IPS-15b (cell line): ENCODE data around the gene HSD3B1.
"Not testable (repeated sequence)": the region's sequence is repeated elsewhere in the genome, so short reads cannot be mapped to it uniquely, and the experiment has no call there.

Experiments used
- H3K27me3 ChIP-seq: one replicate; pipeline ENCODE4 v1.6.1; 2013; ENCODE audit warnings: low read length; ENCODE audit not compliant: control insufficient read depth, insufficient read depth
- H3K36me3 ChIP-seq: one replicate; pipeline ENCODE4 v1.6.1; 2013; ENCODE audit warnings: low read length; ENCODE audit not compliant: control insufficient read depth, insufficient read depth
- H3K4me1 ChIP-seq: one replicate; pipeline ENCODE4 v1.6.1; 2013; ENCODE audit warnings: mild to moderate bottlenecking, low read length; ENCODE audit not compliant: control insufficient read depth, insufficient read depth
- H3K4me3 ChIP-seq: one replicate; pipeline ENCODE4 v1.5.1; 2013; ENCODE audit warnings: low read depth, low read length
- H3K9ac ChIP-seq: one replicate; pipeline ENCODE4 v1.6.1; 2013; ENCODE audit warnings: low read depth, mild to moderate bottlenecking, low read length
- H3K9me3 ChIP-seq: one replicate; pipeline ENCODE4 v1.6.1; 2013; ENCODE audit warnings: mild to moderate bottlenecking, low read length; ENCODE audit not compliant: control insufficient read depth, insufficient read depth

HSD3B1 gene

GRCh38 chr1:119542492-119542946 is 35.5 kb downstream of the HSD3B1 start:
- no peaks in the 10 kb centered on the region for H3K4me1 ChIP-seq
- no peaks in the 10 kb centered on the region for H3K36me3 ChIP-seq
- H3K4me3 ChIP-seq, result no peak overlapping the region
- no peaks in the 10 kb centered on the region for H3K9me3 ChIP-seq
- no peaks in the 10 kb centered on the region for H3K27me3 ChIP-seq
- H3K9ac ChIP-seq, result no peak overlapping the region

- H3K27me3 ChIP-seq, result no peaks in the 10 kb centered on the region
- H3K9me3 ChIP-seq, result no peaks in the 10 kb centered on the region
- H3K4me3 ChIP-seq, result no peak overlapping the region
- H3K9ac ChIP-seq, result no peak overlapping the region
- H3K4me1 ChIP-seq, result no peaks in the 10 kb centered on the region
- H3K36me3 ChIP-seq, result no peaks in the 10 kb centered on the region
Observed at GRCh38 chr1:119544165-119544762, 37.3 kb downstream of the HSD3B1 start.

GRCh38 chr1:119546641-119547040 is 39.6 kb downstream of the HSD3B1 start:
- Histone ChIP-seq H3K9me3 (no peaks in the 10 kb centered on the region), H3K9ac (no peak overlapping the region), H3K27me3 (no peaks in the 10 kb centered on the region), H3K4me1 (no peaks in the 10 kb centered on the region), H3K4me3 (no peak overlapping the region), H3K36me3 (no peaks in the 10 kb centered on the region)

GRCh38 chr1:119547306-119547705 is 40.3 kb downstream of the HSD3B1 start:
- H3K9ac ChIP-seq, result no peak overlapping the region
- no peaks in the 10 kb centered on the region for H3K4me1 ChIP-seq
- H3K4me3 ChIP-seq, result no peak overlapping the region
- no peaks in the 10 kb centered on the region for H3K9me3 ChIP-seq
- no peaks in the 10 kb centered on the region for H3K27me3 ChIP-seq
- no peaks in the 10 kb centered on the region for H3K36me3 ChIP-seq

GRCh38 chr1:119547805-119548204 is 40.8 kb downstream of the HSD3B1 start:
- no peaks in the 10 kb centered on the region for H3K27me3 ChIP-seq
- H3K9ac ChIP-seq, result no peak overlapping the region
- no peaks in the 10 kb centered on the region for H3K4me1 ChIP-seq
- H3K9me3 ChIP-seq, result no peaks in the 10 kb centered on the region
- H3K36me3 ChIP-seq, result no peaks in the 10 kb centered on the region
- no peak overlapping the region for H3K4me3 ChIP-seq

- no peak overlapping the region for H3K9ac ChIP-seq
- H3K36me3 ChIP-seq, result no peaks in the 10 kb centered on the region
- H3K4me1 ChIP-seq, result no peaks in the 10 kb centered on the region
- H3K4me3 ChIP-seq, result no peak overlapping the region
- no peaks in the 10 kb centered on the region for H3K9me3 ChIP-seq
- H3K27me3 ChIP-seq, result no peaks in the 10 kb centered on the region
Observed at GRCh38 chr1:119549719-119550132, 42.7 kb downstream of the HSD3B1 start.

GRCh38 chr1:119550381-119550780 is 43.4 kb downstream of the HSD3B1 start:
- no peaks in the 10 kb centered on the region for H3K27me3 ChIP-seq
- H3K36me3 ChIP-seq, result no peaks in the 10 kb centered on the region
- H3K4me1 ChIP-seq, result no peaks in the 10 kb centered on the region
- no peak overlapping the region for H3K4me3 ChIP-seq
- no peak overlapping the region for H3K9ac ChIP-seq
- H3K9me3 ChIP-seq, result no peaks in the 10 kb centered on the region

- H3K4me3 ChIP-seq, result no peak overlapping the region
- H3K27me3 ChIP-seq, result no peaks in the 10 kb centered on the region
- H3K9me3 ChIP-seq, result no peaks in the 10 kb centered on the region
- H3K4me1 ChIP-seq, result no peaks in the 10 kb centered on the region
- no peaks in the 10 kb centered on the region for H3K36me3 ChIP-seq
- H3K9ac ChIP-seq, result no peak overlapping the region
Observed at GRCh38 chr1:119551218-119551617, 44.2 kb downstream of the HSD3B1 start.

- not testable (repeated sequence) for H3K9ac ChIP-seq, H3K36me3 ChIP-seq, H3K27me3 ChIP-seq, H3K4me1 ChIP-seq, H3K4me3 ChIP-seq, H3K9me3 ChIP-seq
Observed at GRCh38 chr1:119552656-119553055, 45.6 kb downstream of the HSD3B1 start.

- H3K9me3 ChIP-seq, H3K27me3 ChIP-seq, H3K4me1 ChIP-seq, H3K4me3 ChIP-seq, H3K9ac ChIP-seq, H3K36me3 ChIP-seq: not testable (repeated sequence)
Observed at GRCh38 chr1:119553302-119554071, 46.5 kb downstream of the HSD3B1 start.

- no peak overlapping the region for H3K4me3 ChIP-seq
- no peak overlapping the region for H3K9ac ChIP-seq
- no peaks in the 10 kb centered on the region for H3K36me3 ChIP-seq
- H3K9me3 ChIP-seq, result no peaks in the 10 kb centered on the region
- no peaks in the 10 kb centered on the region for H3K4me1 ChIP-seq
- H3K27me3 ChIP-seq, result no peaks in the 10 kb centered on the region
Observed at GRCh38 chr1:119554183-119554582, 47.2 kb downstream of the HSD3B1 start.

GRCh38 chr1:119556423-119556822 is 49.4 kb downstream of the HSD3B1 start:
- Histone ChIP-seq H3K4me1 (no peaks in the 10 kb centered on the region), H3K9ac (no peak overlapping the region), H3K4me3 (no peak overlapping the region), H3K36me3 (no peaks in the 10 kb centered on the region), H3K27me3 (no peaks in the 10 kb centered on the region), H3K9me3 (no peaks in the 10 kb centered on the region)
